ENCODE data around the gene LRRN3. TPM values are rescaled to one million over a fixed set of nuclear protein-coding genes. Genes with fewer than 3 reads are reported as not detected.

Gene LRRN3
- total and polyA plus RNA-seq, 2 of the 8 experiments (the other 6 are each of a cell fraction or from before 2014, with no cell fraction given), result 0.20 to 0.32 TPM

DNA sequence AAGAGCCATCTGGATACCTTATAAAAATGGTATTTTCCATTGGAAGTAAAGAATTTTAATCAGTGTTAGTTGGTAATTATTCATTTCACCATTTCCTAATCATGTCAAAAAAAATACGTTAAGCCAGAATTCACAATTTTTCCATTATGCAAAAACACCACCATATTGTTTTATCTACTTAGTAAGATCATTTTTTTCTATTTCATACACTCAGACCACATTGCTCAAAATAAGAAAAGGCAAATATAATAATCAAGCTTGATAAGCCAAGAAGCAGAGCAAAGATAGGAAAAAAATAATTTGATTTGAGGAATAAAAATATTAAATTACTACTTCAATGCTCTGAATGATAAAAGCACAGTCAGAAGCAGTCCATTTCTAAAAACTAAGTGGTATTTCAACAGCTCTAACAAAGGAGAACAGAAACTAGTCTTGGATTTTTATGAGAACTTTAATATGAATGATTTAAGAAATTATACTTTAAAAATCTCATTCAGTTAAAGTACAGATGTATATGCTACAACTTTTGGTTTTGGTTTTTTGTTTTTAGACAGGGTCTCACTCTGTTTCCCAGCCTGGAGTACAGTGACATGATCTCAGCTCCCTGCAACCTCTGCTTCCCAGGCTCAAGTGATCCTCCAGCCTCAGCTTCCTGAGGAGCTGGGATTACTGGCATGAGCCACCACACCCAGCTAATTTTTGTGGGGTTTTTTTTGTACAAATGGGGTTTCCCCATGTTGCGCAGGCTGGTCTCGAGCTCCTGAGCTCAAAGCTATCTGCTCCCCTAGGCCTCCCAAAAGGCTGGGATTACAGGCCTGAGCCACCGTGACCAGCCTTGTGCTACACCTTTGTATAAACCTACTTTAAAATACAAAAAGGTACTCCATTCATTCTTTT lies 46.6 kb downstream of the LRRN3 start:
- Histone ChIP-seq H3K56ac (replicated peaks; ENCODE audit: insufficient read length, low read depth, low read length) (no peak overlapping the region), H2BK20ac (ENCODE audit: low read length) (no peak overlapping the region), H3K27me3 (replicated peaks in 1 of 4; ENCODE audit: control insufficient read depth in 3 of 4, extremely low read depth in 1 of 4, insufficient read depth in 3 of 4, low read length in 3 of 4) (peaks cover 0 to 2% (median 0%) of the 10 kb centered on the region in 4 experiments; a peak in 1 of 7 replicates), H3K36me3 (ENCODE audit: control insufficient read depth in 2 of 4, insufficient read depth in 4 of 4, low read length in 3 of 4) (no peaks in the 10 kb centered on the region), H3K23ac (ENCODE audit: insufficient read length) (no peak overlapping the region), H4K5ac (ENCODE audit: insufficient read length, low read depth, low read length) (no peak overlapping the region), H2BK12ac (ENCODE audit: low read depth, low read length) (no peak overlapping the region), H3K4me3 (ENCODE audit: extremely low read depth in 1 of 4, insufficient read depth in 2 of 4, low read depth in 3 of 4, low read length in 4 of 4) (no peak overlapping the region), H3K79me2 (ENCODE audit: control insufficient read depth in 1 of 2, insufficient read depth in 2 of 2, low read length in 2 of 2) (no peaks in the 10 kb centered on the region), H4K8ac (ENCODE audit: extremely low read depth, insufficient read depth, low read length) (no peak overlapping the region), H3K79me1 (ENCODE audit: low read depth, low read length) (no peaks in the 10 kb centered on the region), H3K18ac (ENCODE audit: extremely low read depth, low read length) (no peak overlapping the region), H2BK5ac (ENCODE audit: low read depth, low read length) (no peak overlapping the region), H3K9ac (replicated peaks in 1 of 4; ENCODE audit: extremely low read depth in 1 of 4, low read depth in 3 of 4, low read length in 3 of 4) (no peak overlapping the region), H3K23me2 (ENCODE audit: low read depth, low read length) (no peaks in the 10 kb centered on the region), H4K91ac (replicated peaks; ENCODE audit: insufficient read length, low read length) (no peak overlapping the region), H3K4me2 (ENCODE audit: insufficient read depth in 1 of 2, low read depth in 2 of 2, low read length in 2 of 2) (no peak overlapping the region), H3K4me1 (replicated peaks in 1 of 4; ENCODE audit: control insufficient read depth in 3 of 4, insufficient read depth in 4 of 4, low read length in 3 of 4) (peaks cover 0 to 6% (median 1%) of the 10 kb centered on the region in 4 experiments; a peak in 3 of 7 replicates), H2BK15ac (ENCODE audit: low read length) (no peak overlapping the region), H3K27ac (ENCODE audit: low read depth, low read length) (no peak overlapping the region), H3K4ac (replicated peaks; ENCODE audit: insufficient read length, low read depth, low read length) (no peak overlapping the region), H2AFZ (ENCODE audit: low read length) (no peak overlapping the region), H3K9me3 (ENCODE audit: insufficient read depth in 2 of 2, low read depth in 1 of 2, low read length in 1 of 2) (no peaks in the 10 kb centered on the region), H3K14ac (ENCODE audit: insufficient read length) (no peak overlapping the region), H2AK5ac (ENCODE audit: low read depth, low read length) (no peak overlapping the region), H2BK120ac (replicated peaks; ENCODE audit: low read depth, low read length) (no peak overlapping the region), H4K20me1 (replicated peaks in 1 of 2; ENCODE audit: control insufficient read depth in 1 of 2, insufficient read depth in 2 of 2, low read length in 2 of 2) (no peaks in the 10 kb centered on the region)
- no peak for FAIRE-seq
- TF ChIP-seq NANOG (IDR thresholded peaks at IDR 0.05; ENCODE audit: insufficient read depth, low read depth, low read length, poor library complexity, severe bottlenecking), result no peak
- no peak for TF ChIP-seq BCL11A (IDR thresholded peaks at IDR 0.05; ENCODE audit: low read depth in 2 of 2, low read length in 2 of 2)
- TF ChIP-seq JUN (IDR thresholded peaks at IDR 0.05; ENCODE audit: low read depth, low read length), result no peak
- TF ChIP-seq SIRT6 (IDR thresholded peaks at IDR 0.05; ENCODE audit: low read length), result no peak
- no peak for TF ChIP-seq CEBPB (IDR thresholded peaks at IDR 0.05; ENCODE audit: low read depth, low read length)
- no peak for TF ChIP-seq TCF12 (IDR thresholded peaks at IDR 0.05; ENCODE audit: low read depth, low read length)
- TF ChIP-seq TBP (IDR thresholded peaks at IDR 0.05; ENCODE audit: low read depth, low read length), result no peak
- TF ChIP-seq SP2 (IDR thresholded peaks at IDR 0.05; ENCODE audit: low read length), result no peak
- no peak for TF ChIP-seq TEAD4 (IDR thresholded peaks at IDR 0.05; ENCODE audit: low read depth, low read length)
- TF ChIP-seq CBX8 (IDR thresholded peaks at IDR 0.05; ENCODE audit: borderline replicate concordance, low read depth, low read length), result no peak
- no peak for TF ChIP-seq SIX5 (IDR thresholded peaks at IDR 0.05; ENCODE audit: low read depth, low read length)
- no peak for TF ChIP-seq CHD1 (IDR thresholded peaks at IDR 0.05; ENCODE audit: low read depth, low read length)
- no peak for TF ChIP-seq BACH1 (IDR thresholded peaks at IDR 0.05; ENCODE audit: low read length)
- TF ChIP-seq, protein P1, sequence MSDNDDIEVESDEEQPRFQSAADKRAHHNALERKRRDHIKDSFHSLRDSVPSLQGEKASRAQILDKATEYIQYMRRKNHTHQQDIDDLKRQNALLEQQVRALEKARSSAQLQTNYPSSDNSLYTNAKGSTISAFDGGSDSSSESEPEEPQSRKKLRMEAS (IDR thresholded peaks at IDR 0.05), result no peak
- POLR2A ChIA-PET (ENCODE audit: partially characterized antibody), result no interaction called here
- no peak for DNase-seq (ENCODE audit: low read depth in 1 of 2, low spot score in 2 of 2)
- CTCF ChIA-PET (ENCODE audit: partially characterized antibody), result interaction anchor here (1.1 to 1.6 kb wide), 2 partner anchors 9 to 293 kb away, joined by 3 to 4 read pairs; no protein-coding TSS in a partner anchor
- 84% methylated on average over 4 of the region's 4 CpGs; no CpG with 5 or more reads in 1 of the 2 experiments for WGBS, 2 experiments (ENCODE audit: extremely low coverage in 1 of 2, insufficient coverage in 1 of 2, insufficient read length in 1 of 2, insufficient replicate concordance in 2 of 2, low coverage in 1 of 2, low lambda C conversion rate in 2 of 2, missing lambda C conversion rate in 1 of 2)

Measured in H1 (cell line).